Stimulated activated CD4-positive, alpha-beta T cell treated with anti-CD3 and anti-CD28 coated beads, Interleukin-12 subunit alpha, Interleukin-12 subunit beta, amount 100 ng/mL, for 48 hours (primary cell): ENCODE data around the gene PCDHB4.
"Not testable (repeated sequence)": the region's sequence is repeated elsewhere in the genome, so short reads cannot be mapped to it uniquely, and the experiment has no call there.

Experiments
- DNase-seq, 3 donors: peaks; one replicate each; pipeline ENCODE4 v3.0.0-alpha.2; 2020; ENCODE audit warnings: low read depth in 2 of 3, low spot score in 1 of 3

Gene PCDHB4

DNA sequence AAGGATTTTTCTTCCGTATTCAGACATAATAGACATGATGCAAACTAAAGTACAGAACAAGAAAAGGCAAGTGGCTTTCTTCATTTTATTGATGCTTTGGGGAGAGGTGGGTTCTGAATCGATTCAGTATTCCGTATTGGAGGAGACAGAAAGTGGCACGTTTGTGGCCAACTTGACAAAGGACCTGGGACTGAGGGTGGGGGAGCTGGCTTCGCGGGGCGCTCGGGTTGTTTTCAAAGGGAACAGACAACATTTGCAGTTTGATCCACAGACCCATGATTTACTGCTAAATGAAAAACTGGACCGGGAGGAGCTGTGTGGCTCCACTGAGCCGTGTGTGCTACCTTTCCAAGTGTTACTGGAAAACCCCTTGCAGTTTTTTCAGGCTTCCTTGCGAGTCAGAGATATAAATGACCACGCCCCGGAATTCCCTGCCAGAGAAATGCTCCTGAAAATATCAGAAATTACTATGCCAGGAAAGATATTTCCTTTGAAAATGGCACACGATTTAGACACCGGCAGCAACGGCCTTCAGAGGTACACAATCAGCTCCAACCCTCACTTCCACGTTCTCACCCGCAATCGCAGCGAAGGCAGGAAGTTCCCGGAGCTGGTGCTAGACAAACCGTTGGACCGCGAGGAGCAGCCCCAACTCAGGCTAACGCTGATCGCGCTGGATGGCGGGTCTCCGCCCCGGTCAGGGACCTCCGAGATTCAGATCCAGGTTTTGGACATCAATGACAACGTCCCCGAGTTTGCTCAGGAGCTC, 28.8 kb downstream of the PCDHB4 start:
- DNase-seq, result no peak

DNA sequence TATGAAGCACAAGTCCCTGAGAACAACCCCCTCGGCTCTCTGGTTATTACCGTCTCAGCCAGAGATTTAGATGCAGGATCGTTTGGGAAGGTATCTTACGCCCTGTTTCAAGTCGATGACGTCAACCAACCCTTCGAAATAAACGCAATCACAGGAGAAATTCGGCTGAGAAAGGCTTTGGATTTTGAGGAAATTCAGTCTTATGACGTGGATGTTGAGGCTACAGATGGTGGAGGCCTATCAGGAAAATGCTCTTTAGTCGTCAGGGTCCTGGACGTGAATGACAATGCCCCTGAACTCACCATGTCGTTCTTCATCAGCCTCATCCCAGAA, 29.3 kb downstream of the PCDHB4 start:
- DNase-seq, result no peak

DNA sequence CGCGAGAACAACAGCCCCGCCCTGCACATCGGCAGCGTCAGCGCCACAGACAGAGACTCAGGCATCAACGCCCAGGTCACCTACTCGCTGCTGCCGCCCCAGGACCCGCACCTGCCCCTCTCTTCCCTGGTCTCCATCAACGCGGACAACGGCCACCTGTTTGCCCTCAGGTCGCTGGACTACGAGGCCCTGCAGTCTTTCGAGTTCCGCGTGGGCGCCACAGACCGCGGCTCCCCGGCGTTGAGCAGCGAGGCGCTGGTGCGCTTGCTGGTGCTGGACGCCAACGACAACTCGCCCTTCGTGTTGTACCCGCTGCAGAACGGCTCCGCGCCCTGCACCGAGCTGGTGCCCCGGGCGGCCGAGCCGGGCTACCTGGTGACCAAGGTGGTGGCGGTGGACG, 30.0 kb downstream of the PCDHB4 start:
- DNase-seq, result not testable (repeated sequence)

DNA sequence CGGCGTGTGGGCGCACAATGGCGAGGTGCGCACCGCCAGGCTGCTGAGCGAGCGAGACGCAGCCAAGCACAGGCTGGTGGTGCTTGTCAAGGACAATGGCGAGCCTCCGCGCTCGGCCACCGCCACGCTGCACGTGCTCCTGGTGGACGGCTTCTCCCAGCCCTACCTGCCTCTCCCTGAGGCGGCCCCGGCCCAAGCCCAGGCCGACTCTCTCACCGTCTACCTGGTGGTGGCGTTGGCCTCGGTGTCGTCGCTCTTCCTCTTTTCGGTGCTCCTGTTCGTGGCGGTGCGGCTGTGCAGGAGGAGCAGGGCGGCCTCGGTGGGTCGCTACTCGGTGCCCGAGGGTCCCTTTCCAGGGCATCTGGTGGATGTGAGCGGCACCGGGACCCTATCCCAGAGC, 30.5 kb downstream of the PCDHB4 start:
- DNase-seq, result not testable (repeated sequence)

DNA sequence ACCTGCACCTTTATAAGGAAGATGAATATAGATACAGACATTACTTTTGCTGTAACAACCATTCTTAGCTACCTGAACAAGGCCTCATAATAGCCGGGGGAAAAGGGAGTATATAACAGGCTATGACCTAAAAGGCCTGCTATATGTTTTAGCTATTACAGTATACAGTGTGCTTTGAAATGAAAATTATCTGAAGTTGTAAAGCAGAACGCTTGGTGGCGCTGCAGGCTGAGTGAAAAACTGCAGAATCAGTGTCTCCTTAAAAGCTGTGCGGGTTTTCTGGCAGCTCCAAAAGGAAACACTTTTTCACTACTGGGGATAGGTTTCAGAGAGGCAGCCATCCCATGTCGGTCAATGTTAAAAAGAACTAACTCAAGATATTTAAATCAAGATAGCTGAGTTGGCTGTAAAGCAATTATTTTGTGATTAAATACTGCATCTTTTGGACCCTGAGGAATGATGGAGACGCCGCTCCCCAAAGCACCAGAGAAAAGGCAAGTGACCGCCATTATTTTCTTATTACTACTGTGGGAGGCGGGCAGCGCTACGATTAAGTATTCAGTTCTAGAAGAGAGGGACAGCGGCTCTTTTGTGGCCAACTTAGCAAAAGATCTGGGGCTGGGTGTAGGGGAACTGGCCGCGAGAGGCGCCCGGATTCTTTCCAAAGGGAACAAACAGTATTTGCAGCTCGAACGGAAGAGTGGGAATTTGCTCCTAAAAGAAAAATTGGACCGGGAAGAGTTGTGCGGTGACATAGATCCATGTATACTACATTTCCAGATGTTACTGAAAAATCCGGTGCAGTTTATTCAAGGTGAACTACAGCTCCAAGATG, 34.1 kb downstream of the PCDHB4 start:
- no peak for DNase-seq

DNA sequence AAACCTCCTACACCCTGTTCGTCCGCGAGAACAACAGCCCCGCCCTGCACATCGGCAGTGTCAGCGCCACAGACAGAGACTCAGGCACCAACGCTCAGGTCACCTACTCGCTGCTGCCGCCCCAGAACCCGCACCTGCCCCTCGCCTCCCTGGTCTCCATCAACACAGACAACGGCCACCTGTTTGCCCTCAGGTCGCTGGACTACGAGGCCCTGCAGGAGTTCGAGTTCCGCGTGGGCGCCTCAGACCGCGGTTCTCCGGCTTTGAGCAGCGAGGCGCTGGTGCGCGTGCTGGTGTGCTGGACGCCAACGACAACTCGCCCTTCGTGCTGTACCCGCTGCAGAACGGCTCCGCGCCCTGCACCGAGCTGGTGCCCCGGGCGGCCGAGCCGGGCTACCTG, 35.7 kb downstream of the PCDHB4 start:
- DNase-seq, result not testable (repeated sequence)

DNA sequence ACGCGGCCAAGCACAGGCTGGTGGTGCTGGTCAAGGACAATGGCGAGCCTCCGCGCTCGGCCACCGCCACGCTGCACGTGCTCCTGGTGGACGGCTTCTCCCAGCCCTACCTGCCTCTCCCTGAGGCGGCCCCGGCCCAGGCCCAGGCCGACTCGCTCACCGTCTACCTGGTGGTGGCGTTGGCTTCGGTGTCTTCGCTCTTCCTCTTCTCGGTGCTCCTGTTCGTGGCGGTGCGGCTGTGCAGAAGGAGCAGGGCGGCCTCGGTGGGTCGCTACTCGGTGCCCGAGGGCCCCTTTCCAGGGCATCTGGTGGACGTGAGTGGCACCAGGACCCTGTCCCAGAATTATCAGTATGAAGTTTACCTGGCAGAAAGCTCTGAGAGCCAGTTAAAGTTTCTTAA, 36.3 kb downstream of the PCDHB4 start:
- not testable (repeated sequence) for DNase-seq

DNA sequence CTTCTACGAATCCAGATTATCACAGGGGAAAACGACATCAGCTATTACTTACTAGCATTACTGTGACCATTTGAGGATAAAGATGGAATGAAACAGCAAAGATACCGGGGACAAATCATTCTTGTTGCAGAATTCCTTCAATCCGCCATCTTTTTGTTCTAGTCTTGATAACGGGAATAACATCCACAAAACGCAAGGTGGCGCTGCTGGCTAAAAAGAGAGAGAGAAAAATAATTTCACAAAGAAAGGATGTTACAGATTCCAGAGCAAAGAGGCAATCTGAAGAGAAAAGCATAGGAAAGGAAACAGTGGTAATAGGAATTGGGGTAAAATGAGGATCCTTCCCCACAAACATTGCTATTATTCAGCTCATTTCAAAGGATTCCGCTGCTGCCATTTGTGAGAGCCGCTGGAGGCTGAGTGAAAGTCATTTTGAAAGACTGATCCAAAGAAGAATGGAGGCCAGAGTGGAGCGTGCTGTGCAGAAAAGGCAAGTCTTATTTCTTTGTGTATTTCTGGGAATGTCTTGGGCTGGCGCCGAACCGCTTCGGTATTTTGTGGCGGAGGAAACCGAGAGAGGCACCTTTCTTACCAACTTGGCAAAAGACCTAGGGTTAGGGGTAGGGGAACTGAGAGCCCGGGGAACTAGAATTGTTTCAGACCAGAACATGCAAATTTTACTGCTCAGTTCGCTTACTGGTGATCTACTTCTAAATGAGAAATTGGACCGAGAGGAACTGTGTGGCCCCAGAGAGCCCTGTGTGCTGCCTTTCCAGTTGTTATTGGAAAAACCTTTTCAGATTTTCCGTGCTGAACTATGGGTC, 51.0 kb downstream of the PCDHB4 start, which contains the start of gene PCDHB7:
Gene PCDHB7 (plus strand): TSS at position 264 of the 824 bp plus-strand sequence. CDS start 192 bp downstream, at position 456.
- DNase-seq, result no peak

DNA sequence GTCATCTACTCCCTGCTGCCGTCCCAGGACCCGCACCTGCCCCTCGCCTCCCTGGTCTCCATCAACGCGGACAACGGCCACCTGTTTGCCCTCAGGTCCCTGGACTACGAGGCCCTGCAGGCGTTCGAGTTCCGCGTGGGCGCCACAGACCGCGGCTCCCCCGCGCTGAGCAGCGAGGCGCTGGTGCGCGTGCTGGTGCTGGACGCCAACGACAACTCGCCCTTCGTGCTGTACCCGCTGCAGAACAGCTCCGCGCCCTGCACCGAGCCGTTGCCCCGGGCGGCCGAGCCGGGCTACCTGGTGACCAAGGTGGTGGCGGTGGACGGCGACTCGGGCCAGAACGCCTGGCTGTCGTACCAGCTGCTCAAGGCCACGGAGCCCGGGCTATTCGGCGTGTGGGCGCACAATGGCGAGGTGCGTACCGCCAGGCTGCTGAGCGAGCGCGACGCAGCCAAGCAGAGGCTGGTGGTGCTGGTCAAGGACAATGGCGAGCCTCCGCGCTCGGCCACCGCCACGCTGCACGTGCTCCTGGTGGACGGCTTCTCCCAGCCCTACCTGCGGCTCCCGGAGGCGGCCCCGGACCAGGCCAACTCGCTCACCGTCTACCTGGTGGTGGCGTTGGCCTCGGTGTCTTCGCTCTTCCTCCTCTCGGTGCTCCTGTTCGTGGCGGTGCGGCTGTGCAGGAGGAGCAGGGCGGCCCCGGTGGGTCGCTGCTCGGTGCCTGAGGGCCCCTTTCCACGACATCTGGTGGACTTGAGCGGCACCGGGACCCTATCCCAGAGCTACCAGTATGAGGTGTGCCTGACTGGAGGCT, 52.9 kb downstream of the PCDHB4 start:
- DNase-seq, result not testable (repeated sequence)
